Neural cell (in vitro differentiated cells): ENCODE measurements around the gene KATNA1. TPM values are rescaled to one million over a fixed set of nuclear protein-coding genes. Genes with fewer than 3 reads are reported as not detected.

Experiments used
- H2AFZ ChIP-seq: fragments of 200-600, 300-800 bp; sonication (generic), shearing (Covaris generic); 2 replicates; pipeline ENCODE4 v1.6.0; 2014; ENCODE audit warnings: low read depth, mild to moderate bottlenecking, antibody characterized with exemption, low read length, moderate library complexity
- H3F3A ChIP-seq: fragments of 200-600 bp; shearing (Covaris generic); 2 replicates; pipeline ENCODE4 v1.6.1; 2016; ENCODE audit warnings: mild to moderate bottlenecking, moderate library complexity, mixed read lengths, antibody characterized with exemption, low read length; ENCODE audit not compliant: insufficient read depth, poor library complexity, severe bottlenecking
- H3K27ac ChIP-seq: fragments of 200-600, 300-800 bp; sonication (generic), shearing (Covaris generic); 2 replicates; pipeline ENCODE4 v1.5.1; 2014; ENCODE audit warnings: mild to moderate bottlenecking, low read length, moderate library complexity
- H3K27me3 ChIP-seq: fragments of 300-800, 200-600 bp; sonication (generic), shearing (Covaris generic); 2 replicates; pipeline ENCODE4 v1.6.0; 2014; ENCODE audit warnings: mild to moderate bottlenecking, low read depth, low read length, moderate library complexity; ENCODE audit not compliant: insufficient read depth
- H3K36me3 ChIP-seq: fragments of 300-800, 200-600 bp; sonication (generic), shearing (Covaris generic); 2 replicates; pipeline ENCODE4 v1.5.1; 2014; ENCODE audit warnings: mild to moderate bottlenecking, antibody characterized with exemption, low read length, moderate library complexity; ENCODE audit not compliant: insufficient read depth
- H3K4me2 ChIP-seq: fragments of 300-800, 200-600 bp; sonication (generic), shearing (Covaris generic); 2 replicates; pipeline ENCODE4 v1.6.0; 2014; ENCODE audit warnings: mild to moderate bottlenecking, low read length
- H3K4me3 ChIP-seq: fragments of 300-800, 200-600 bp; sonication (generic), shearing (Covaris generic); 2 replicates; pipeline ENCODE4 v1.5.1; 2014; ENCODE audit warnings: mild to moderate bottlenecking, low read length, moderate library complexity
- H3K79me2 ChIP-seq: fragments of 200-600 bp; shearing (Covaris generic); replicated peaks from 2 replicates; pipeline ENCODE4 v1.6.0; 2014; ENCODE audit warnings: mild to moderate bottlenecking, low read length, moderate library complexity; ENCODE audit not compliant: insufficient read depth
- H3K9ac ChIP-seq: fragments of 300-800, 200-600 bp; sonication (generic), shearing (Covaris generic); 2 replicates; pipeline ENCODE4 v1.6.1; 2016; ENCODE audit warnings: mild to moderate bottlenecking, low read length, mixed read lengths
- H3K9me2 ChIP-seq: fragments of 200-600 bp; shearing (Covaris generic); 2 replicates; pipeline ENCODE4 v1.6.1; 2016; ENCODE audit warnings: mild to moderate bottlenecking, low read length, mixed read lengths; ENCODE audit not compliant: insufficient read depth
- H3K9me3 ChIP-seq: fragments of 200-600, 300-800 bp; sonication (generic), shearing (Covaris generic); 2 replicates; pipeline ENCODE4 v1.6.1; 2016; ENCODE audit warnings: mild to moderate bottlenecking, mixed run types, low read length, moderate library complexity, mixed read lengths
- H4K20me1 ChIP-seq: fragments of 200-600 bp; shearing (Covaris generic); 2 replicates; pipeline ENCODE4 v1.6.1; 2016; ENCODE audit warnings: mild to moderate bottlenecking, mixed run types; ENCODE audit not compliant: insufficient read depth
- CTCF ChIP-seq: fragments of 450-650 bp; IDR thresholded peaks from 2 replicates; pipeline ENCODE4 v1.5.1; 2014; ENCODE audit warnings: antibody characterized with exemption, mild to moderate bottlenecking, moderate library complexity; ENCODE audit not compliant: poor library complexity, severe bottlenecking
- EP300 ChIP-seq: fragments of 450-650 bp; conservative IDR thresholded peaks from 2 replicates; pipeline ENCODE4 v1.6.1; 2014; ENCODE audit warnings: antibody characterized with exemption, mild to moderate bottlenecking, moderate library complexity; ENCODE audit not compliant: poor library complexity, severe bottlenecking
- EZH2 ChIP-seq: fragments of 200-600, 300-800 bp; shearing (Covaris generic), sonication (generic); IDR thresholded peaks from 2 replicates; pipeline ENCODE4 v1.6.1; 2014; ENCODE audit warnings: antibody characterized with exemption, low read length, borderline replicate concordance, mild to moderate bottlenecking; ENCODE audit not compliant: insufficient read depth, poor library complexity, severe bottlenecking
- MXI1 ChIP-seq: fragments of 450-650 bp; conservative IDR thresholded peaks from 2 replicates; pipeline ENCODE4 v1.6.1; 2014; ENCODE audit warnings: antibody characterized with exemption, mild to moderate bottlenecking; ENCODE audit not compliant: poor library complexity, severe bottlenecking
- POLR2AphosphoS5 ChIP-seq: IDR thresholded peaks from 2 replicates; pipeline ENCODE4 v1.6.1; 2012
- RAD21 ChIP-seq: fragments of 450-650 bp; conservative IDR thresholded peaks from 2 replicates; pipeline ENCODE4 v1.6.1; 2014; ENCODE audit warnings: antibody characterized with exemption, mild to moderate bottlenecking, moderate library complexity
- REST ChIP-seq: IDR thresholded peaks from 2 replicates; pipeline ENCODE4 v1.6.1; 2012; ENCODE audit warnings: borderline replicate concordance
- SMC3 ChIP-seq: fragments of 450-650 bp; conservative IDR thresholded peaks from 2 replicates; pipeline ENCODE4 v1.6.1; 2014; ENCODE audit warnings: antibody characterized with exemption, mild to moderate bottlenecking, moderate library complexity; ENCODE audit not compliant: poor library complexity
- TAF1 ChIP-seq: IDR thresholded peaks from 2 replicates; pipeline ENCODE4 v1.6.1; 2012; ENCODE audit warnings: low read depth
- polyA plus RNA-seq: library from polyadenylated mRNA; depleted of rRNA; stranded (reverse); fragments of >200 nt; gene quantifications from 2 replicates; pipeline ENCODE4 v1.2.3, GENCODE V29; 2014

The KATNA1 gene
- polyA plus RNA-seq, 1 donor from 2014 or later: 23.1 TPM

GRCh38 chr6:149642829-149643580 lies 5.5 kb downstream of the KATNA1 start:
- Histone ChIP-seq H3K79me2 (peaks cover 46% of the 10 kb centered on the region), H3K9me3 (no peaks in the 10 kb centered on the region), H3K9ac (no peak overlapping the region), H4K20me1 (no peaks in the 10 kb centered on the region), H3K9me2 (no peaks in the 10 kb centered on the region), H3F3A (no peaks in the 10 kb centered on the region), H2AFZ (no peak overlapping the region), H3K4me2 (no peak overlapping the region), H3K27ac (no peak overlapping the region), H3K36me3 (no peaks in the 10 kb centered on the region), H3K27me3 (no peaks in the 10 kb centered on the region), H3K4me3 (no peak overlapping the region)
- TF ChIP-seq EZH2: no peak
- no peak for TF ChIP-seq POLR2AphosphoS5
- no peak for TF ChIP-seq REST
- TF ChIP-seq SMC3: no peak
- TF ChIP-seq CTCF: no peak
- TF ChIP-seq MXI1: no peak
- TF ChIP-seq RAD21: no peak
- TF ChIP-seq TAF1: no peak
- no peak for TF ChIP-seq EP300

GRCh38 chr6:149636124-149636523 lies 12.4 kb downstream of the KATNA1 start:
- H3K9me2 ChIP-seq: no peaks in the 10 kb centered on the region
- no peak overlapping the region for H2AFZ ChIP-seq
- TF ChIP-seq MXI1: no peak
- no peak for TF ChIP-seq REST
- no peak for TF ChIP-seq EP300
- no peak for TF ChIP-seq EZH2
- no peak for TF ChIP-seq RAD21
- TF ChIP-seq CTCF: no peak
- no peak for TF ChIP-seq POLR2AphosphoS5
- TF ChIP-seq SMC3: no peak
- no peak for TF ChIP-seq TAF1
- no peaks in the 10 kb centered on the region for H4K20me1 ChIP-seq
- H3K27me3 ChIP-seq: no peaks in the 10 kb centered on the region
- no peaks in the 10 kb centered on the region for H3K36me3 ChIP-seq
- no peak overlapping the region for H3K9ac ChIP-seq
- H3K4me2 ChIP-seq: no peak overlapping the region
- no peaks in the 10 kb centered on the region for H3K9me3 ChIP-seq
- H3K4me3 ChIP-seq: no peak overlapping the region
- H3K79me2 ChIP-seq: no peaks in the 10 kb centered on the region
- H3F3A ChIP-seq: no peaks in the 10 kb centered on the region
- no peak overlapping the region for H3K27ac ChIP-seq
